ENCODE measurements around the gene ANTXR1.

Gene ANTXR1

DNA sequence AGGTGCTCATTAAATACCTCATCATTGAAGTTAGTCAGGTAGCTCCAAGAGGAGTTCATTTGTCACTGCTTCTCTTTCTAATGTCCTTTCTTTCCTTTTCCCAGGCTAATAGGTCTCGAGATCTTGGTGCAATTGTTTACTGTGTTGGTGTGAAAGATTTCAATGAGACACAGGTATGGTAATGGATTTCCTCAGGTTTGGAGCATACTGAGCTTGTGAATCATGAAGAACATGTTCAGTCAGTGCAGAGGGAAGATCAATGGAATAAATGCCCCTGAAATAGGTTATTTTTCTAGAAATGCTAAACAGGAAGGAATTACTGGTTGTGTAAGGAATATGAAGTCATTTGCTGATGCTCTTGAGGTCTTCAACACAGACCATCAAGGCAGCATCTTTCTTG, 62.5 kb downstream of the ANTXR1 start:
- DNase-seq: no peak

DNA sequence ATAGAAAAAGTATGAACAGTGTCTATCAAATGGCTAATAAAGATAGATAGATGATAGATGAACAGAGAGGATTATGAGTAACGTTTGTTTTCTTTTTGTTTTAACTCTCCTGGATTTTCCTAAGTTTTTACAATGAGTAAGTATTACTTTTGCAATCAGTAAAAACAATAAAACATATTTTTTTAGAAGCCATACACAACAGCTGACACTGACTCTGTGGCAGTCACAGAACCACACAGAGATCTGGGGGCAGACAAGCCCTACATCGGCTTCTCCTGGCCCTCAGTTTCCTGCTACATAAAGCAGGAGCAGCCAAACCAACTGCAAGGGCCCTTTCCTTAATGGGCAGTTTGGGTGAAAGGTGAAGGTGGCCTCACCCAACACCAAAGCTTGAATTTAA, 63.6 kb downstream of the ANTXR1 start:
- DNase-seq: no peak

DNA sequence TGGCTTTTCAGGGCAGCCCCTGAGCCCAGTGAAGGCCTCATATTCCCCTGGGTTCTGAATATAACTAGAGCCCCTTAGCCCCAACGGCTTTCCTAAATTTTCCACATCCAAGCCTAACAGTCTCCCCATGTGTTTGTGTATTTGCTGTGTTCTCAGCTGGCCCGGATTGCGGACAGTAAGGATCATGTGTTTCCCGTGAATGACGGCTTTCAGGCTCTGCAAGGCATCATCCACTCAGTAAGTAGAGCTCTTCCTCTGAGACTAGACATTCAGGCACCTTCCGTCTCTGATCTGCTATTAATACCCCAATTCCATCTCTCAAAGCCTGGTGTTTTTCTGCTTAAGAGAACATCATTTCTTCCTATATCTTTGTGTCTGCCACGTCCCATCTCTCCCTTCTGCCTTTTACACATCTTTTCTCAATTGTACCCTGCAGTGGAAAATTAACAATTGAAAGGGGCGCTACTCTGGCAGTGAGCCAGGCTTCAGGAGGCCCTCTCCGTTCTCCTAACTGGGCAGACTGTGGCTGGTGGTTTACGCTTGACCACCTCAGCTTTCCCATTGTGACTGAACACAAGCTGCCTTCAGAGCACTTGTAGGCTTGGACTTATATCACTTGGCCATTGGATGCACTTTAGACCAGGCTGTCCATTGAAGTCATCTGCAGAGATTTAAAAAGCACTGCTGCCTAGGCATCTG, 64.4 kb downstream of the ANTXR1 start:
- no peak for DNase-seq

DNA sequence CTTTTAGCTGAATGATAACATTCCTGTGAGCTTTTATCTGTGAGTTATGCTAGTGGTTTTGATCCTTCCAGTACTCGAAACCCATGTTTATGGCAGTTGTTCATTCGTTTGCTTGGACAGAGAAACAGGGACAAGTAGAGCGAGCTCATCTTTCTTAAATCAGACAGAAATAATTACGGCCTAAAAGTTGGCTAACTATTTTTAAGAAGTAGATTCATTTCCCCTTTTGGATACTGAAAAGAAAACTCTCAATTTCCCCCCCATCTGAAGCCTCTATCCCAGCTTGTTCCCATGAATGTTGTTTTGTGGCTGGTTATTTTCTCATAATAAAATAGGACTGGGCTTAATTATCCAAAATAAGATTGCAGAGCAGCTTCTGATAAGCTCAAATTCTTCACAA, 67.1 kb downstream of the ANTXR1 start:
- no peak for DNase-seq

DNA sequence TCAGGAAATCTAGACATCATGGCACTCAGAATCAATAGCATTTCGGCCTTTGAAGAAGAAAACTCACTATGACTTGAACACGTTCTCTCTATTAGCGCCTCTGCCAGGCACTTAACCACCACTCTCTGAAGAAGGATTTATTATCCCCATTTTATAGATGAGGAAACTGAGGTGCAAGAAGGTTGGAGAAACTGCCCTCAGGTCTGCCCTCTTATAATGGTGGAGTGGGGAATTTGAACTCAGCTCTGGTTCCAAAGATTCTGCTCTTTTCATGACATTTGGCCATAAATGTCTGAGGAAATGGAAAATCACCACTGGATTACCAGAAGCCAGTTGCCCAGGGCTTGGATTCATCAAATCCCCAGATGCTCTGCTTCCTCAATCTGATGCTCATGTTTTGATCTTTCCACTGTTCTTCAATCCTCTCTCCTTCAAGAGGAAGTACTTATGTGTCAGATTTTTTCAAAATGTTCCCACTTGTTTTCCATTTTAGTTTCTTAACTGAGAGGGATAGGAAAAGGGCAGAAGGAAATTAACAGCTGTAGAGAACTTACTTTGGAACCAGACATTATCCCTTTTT, 68.1 kb downstream of the ANTXR1 start:
- no peak for DNase-seq

DNA sequence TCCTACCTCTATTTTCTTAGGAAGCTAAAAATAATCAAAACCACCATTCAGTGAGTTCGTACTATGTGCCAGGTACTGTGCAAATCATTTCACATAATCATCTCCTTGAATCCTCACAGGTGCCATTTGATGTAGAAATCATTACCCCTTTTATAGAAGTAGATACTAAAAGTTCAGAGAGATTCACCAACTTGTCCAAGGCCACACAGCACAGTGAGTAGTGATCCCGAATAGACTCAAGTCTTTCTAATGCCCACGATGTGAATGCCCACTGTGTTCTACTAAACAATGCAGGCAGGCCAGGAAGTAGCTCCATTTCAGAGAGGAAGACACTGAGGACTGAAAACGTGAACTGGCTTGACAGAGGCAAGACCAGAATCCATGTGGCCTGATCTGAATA, 68.8 kb downstream of the ANTXR1 start:
- DNase-seq: no peak

DNA sequence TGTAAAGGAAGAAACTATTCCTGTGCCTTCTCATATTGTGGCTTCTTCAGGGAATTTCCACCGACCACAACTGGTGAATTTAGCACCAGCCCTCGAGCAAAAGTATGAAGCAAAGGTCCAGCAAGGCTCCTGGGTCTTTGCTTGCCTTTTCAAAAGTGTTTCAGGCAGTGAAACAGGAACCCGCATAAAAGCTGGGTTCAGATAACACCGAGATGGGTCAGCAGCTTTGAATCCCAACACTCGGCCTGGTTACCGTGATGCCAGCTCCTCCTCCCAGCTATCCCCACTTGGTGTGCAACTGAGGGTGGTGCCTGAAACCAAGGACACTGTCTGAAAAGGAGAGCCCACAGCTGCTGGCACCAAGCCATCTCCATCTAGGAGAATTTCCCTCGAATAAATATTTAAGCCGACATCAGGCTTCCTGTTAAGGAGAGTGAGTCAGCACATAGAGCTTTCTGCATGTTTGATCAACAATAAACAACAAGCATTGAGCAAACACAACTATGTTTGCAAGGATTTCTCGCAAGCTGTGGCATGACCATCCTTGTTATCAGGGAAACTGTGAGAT, 69.5 kb downstream of the ANTXR1 start:
- DNase-seq: no peak

DNA sequence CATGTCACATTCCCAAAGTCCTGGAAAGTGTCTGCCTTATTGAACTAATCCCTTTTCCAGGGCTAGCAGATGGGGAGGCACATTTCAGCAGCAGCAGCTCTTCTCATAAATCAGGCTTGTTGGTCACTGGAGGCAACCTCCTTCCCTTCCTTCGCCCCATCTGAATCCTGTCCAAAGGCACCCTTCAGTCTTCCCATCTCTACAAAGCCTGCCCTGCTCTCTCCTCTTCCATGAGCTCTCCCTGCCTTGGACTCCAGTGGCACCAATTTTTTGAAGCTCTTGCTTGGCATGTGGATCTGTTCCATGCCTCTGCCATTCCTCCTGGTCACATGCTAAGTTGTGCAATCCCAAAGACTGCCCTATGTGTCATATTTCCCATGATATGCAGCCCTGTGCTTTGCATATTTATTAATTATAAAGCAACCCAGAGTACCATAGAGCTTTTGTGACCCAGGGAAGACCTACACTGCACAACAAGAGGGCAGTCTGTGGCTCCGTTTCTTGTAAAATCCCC, 70.3 kb downstream of the ANTXR1 start:
- no peak for DNase-seq

DNA sequence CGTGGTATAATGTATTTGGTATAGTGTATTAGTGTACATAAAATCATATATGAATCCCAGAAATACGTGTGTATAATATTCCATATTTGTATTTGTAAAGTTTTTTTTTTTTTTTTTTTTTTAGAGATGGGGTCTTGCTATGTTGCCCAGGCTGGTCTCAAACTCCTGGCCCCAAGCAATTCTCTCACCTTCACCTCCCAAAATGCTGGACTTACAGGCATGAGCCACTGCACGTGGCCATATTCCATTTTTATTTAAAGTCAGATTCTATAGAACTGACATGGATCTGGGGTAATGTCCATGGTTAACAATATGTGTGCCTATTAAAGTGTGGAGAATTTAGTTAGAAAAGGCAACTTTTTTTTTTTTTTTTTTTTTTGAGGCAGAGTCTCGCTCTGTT, 71.5 kb downstream of the ANTXR1 start:
- DNase-seq: no peak

DNA sequence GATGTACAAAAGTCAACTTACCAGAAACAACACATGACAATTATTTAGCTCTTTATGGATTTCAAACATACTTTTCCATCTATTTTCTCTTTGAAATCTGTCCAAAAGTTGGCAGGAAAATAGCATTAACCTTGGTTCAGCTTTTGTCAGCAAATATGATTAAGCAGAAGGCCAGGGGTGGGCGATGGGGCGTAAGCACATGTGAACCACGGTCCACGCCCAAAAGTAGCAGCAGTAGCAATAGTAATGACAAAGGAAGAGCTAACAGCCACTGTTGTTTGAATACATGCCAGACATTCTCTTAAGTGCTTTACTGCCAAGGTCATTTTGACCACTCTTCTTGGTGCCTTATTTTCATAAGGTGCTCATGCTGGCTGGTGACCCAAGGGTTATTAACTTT, 73.5 kb downstream of the ANTXR1 start:
- DNase-seq: no peak

DNA sequence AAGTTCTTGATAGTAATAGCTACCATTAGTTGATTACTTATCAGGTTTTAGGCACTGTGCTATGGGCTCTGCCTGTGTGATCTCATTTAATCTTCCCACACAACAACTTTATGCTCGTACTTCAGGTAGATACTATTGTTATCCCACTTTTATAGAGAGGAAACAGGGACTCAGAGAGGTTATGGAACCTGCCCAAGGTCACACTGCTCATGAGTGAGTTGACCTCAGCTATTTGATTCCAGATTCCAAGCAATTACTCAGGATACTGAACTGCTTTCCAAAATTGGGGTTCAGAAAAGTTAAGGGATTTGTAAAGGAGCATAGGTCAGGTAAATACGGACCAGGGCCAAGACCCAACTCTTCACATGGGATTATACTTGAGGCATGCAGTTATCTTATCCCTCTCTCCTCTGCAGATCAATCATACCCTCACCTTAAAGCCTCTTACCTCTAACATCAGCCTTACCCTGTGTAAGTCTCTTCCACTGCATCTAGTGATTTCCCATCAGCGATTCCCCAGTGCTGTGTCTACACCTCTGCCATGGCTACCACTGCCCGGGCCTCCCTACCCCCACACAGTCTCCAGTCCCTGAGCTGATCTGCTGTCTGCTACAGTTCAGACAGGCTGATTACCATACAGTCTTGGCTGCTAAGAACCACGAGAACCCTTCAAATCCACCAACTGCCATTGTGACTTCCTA, 74.4 kb downstream of the ANTXR1 start:
- DNase-seq: no peak

DNA sequence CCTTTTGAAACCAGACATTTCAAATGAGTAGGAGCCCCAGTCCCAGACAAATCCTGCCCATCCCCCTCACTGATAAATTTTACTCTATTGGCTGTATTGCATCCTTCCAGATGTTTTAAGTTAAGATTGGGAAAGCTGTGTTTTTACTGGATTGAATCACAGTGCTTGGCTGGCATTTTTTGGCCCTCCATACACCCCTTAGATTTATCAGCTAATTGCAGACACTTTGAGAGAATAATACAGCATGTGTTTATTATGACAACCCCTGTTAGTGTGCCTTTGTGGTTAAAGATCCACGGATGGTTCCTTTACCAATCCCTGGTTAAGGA, 74.9 kb downstream of the ANTXR1 start:
- DNase-seq: no peak

DNA sequence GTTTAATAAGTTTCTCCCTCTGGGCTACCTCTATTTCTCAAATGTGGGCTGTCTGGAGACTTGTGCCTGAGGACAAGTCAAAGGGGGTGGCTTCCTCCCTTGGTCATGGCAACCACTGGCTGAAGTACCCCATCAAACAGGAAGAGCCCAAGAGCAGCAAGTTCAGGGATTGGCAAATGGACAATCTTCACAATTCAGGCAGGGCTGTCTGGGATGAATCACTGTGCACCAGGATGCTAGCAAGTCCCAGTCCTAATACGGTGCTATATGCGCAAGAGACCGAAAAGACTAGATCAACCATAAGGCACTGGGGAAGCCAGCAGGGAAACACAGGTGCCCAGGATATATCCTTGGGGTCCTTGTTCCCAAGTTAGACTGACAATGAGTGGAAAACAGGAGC, 75.5 kb downstream of the ANTXR1 start:
- no peak for DNase-seq

DNA sequence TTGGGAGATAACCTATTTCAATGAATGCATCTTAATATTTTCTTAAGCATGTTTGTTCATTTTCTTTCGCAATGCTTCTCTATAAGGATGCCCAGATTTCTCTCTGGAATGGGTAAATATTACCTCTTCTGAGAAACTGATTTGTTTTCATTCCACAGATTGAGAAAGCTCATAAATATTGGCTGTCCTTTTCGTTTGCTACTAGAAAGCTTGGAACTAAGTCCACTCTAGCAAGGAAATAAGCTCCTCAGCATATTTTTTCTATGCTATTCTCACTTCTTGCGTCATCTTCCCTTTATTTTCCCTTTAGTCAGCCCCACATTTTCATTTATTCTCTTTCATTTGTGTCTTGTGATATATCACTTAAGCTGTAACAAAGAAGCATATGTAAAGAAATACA, 76.3 kb downstream of the ANTXR1 start:
- no peak for DNase-seq

DNA sequence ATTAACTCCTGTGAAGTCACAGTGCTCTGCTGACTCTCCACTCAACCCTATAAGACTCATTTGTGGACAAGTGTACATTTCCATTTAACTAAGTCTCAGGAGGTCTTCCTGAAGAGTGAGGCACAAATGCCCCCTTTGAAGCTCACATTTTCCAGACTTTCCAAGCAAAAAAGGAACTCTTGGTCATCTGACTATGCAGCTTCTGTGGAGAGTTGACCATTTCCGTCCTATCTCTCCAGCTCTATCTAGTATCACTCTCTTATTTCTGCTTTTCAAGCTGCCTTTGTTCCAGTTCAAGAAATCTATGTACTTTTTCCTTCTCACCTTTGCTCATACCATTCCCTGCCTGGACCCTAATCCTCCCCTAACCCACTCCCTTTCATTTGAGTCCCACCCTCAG, 77.0 kb downstream of the ANTXR1 start:
- no peak for DNase-seq

DNA sequence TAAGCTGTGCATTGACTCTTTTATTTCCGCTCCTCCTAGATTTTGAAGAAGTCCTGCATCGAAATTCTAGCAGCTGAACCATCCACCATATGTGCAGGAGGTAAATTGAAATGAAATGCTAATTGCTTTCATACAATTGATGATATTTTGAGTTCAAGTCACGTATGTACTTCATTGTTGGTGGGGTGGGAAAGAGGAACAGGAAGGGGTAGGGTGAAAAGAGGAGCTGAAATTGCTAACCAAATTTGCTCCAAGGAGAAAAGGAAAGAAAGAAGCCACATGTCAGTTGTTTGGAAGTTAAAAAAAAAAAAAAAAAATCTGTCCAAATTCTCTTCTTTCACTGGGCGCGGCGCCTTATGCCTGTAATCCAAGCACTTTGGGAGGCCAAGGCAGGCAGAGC, 77.8 kb downstream of the ANTXR1 start:
- no peak for DNase-seq

DNA sequence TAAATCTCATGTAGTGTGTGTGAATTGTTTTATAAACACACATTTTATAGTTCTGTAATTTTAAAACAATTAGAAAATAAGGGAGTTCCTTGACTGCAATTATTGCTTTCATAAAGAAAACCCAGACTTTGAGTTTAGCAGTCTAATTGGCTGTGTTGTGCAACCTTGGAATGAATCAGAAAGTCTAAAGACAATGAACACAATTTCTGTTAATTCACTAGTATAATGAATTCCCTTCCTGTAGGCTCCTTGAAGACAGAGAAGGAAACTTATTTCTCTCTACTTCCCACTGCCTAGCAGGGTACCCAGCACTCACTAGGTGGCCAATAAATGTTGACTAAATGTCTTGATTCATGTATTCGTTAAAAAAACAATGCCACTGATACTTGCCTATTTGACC, 79.9 kb downstream of the ANTXR1 start:
- DNase-seq: no peak

DNA sequence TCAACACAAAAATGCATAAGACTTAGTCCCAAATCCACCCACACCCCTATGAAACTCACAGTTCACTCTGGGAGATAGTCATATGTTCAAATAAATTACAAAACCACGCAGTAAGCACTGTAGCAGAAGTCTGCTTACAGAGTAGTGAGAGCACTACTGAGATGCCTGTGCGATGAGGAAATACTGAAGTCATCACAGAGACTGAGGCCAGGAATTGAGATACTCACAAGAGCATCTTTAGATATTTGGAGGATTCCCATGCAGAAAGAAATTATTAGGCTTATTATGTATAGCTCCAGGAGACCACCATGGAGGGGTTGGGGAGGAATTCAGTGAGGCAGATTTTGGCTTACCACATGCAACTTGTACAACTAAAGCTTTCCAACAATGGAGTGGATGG, 82.3 kb downstream of the ANTXR1 start:
- DNase-seq: no peak

DNA sequence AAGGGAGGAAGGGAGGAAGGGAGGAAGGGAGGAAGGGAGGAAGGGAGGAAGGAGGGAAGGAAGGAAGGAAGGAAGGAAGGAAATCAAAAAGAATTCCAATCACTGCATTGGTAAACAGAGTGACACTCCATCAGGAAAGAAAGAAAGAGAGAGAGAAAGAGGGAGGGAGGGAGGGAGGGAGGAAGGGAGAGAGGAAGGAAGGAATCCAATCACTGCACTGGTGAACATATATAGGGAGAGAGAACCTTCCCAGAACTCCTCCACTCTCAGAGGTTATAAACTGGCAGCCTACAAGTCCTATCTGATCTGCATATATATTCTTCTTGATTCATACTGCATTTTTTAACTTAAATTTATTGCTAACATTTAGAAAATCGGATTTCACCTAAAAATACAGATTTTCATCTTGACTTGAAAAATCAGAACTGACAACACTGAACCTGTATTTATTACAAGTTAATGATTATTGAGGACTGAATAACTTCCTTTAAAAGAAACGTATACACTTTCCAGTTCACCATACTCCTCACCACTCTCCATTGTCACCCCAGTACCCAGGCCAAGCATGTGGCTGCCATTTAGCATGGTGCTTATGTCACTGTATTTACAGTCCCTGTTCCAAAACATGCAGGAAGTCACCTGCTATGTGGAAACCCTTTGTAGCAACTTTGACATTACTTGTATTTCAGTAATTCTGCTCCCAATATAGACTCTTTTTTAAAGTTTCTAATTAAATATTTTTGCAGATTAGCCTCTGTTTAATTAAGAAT, 83.5 kb downstream of the ANTXR1 start:
- DNase-seq: no peak

DNA sequence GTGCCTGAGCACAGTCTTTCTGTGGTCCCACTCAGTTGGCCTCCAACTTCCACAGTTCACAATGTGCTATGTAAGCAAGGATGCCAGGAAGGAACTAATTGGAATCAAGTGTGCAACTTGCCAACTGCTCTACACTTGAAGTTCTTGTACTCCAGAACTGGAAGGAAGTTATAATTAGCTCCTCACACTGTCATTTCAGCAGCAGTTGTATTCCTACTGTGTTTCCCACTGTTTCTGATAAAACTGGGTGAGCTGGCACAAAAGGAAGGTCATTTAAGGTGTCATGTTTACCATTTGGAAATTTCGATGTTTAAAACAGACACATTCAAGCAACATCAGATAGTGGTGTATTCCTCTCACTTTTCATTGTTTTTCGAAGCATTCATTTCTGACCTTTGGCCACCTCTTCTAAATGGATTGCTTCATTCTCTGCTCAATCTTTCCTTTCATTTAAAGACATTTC, 84.2 kb downstream of the ANTXR1 start:
- no peak for DNase-seq

DNA sequence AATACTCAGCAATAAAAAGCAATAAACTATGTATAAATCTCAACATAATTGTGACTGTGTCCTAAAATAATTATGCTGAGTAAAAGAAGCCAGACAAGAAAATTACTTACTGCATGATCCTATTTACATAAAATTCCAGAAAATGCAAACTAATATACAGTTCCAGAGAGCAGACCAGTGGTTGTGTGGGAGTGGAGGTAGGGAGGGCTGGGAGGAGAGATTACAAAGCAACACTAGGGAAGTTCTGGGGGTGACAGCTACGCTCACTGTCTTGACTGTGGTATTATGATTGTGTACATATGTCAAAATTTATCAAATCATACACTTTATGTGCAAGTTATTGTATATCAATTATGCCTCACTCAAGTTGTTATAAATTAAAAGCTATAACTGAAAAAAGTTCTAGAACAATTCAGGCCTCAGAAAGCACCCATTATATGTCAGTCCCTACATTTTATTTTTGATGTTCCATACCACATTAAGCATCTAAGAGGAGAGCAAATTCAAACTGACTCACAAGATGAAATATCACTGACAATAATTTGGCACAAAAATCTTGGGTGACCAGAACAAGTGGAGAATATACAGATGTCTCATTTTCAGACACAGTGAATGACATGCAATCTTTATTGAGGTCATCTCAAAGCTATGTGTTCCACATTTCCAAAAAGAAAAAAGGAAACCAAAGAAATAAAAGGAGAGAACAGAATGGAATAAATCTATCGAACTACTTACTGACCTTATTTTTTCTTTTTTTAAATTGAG, 85.1 kb downstream of the ANTXR1 start:
- no peak for DNase-seq

DNA sequence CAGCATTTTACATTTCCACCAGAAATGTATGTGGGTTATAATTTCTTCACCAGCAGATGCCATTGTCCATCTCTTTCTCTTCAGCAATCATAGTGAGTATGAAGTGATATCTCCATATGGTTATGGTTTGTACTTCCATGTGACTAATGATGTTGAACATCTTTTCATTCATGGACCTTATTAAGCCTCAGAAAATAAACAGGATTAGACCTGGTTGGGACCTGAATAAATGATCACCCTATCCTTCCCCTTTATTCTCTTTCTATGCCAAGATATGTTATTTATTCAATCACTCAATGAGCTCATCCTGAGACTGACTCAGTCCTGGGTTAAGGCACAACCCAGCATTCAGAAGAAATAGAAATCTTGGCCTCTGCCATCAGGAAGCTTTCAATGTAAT, 86.6 kb downstream of the ANTXR1 start:
- no peak for DNase-seq
